SH-SY5Y (cell line): ENCODE measurements around the gene PGGHG.

ENCODE experiments used
- GATA2 ChIP-seq: IDR thresholded peaks from 2 replicates; pipeline ENCODE4 v1.6.1; 2011; ENCODE audit warnings: mild to moderate bottlenecking, low read depth, low read length
- GATA3 ChIP-seq: IDR thresholded peaks from 2 replicates; pipeline ENCODE4 v1.6.1; 2011; ENCODE audit warnings: low read depth, mild to moderate bottlenecking, low read length, moderate library complexity

GRCh38 chr11:289398-289711 is 429 bp downstream of the PGGHG start:
- TF ChIP-seq GATA2 (no peak), GATA3 (no peak)
